Stimulated activated naive CD8-positive, alpha-beta T cell treated with anti-CD3 and anti-CD28 coated beads, Interleukin-15, Interleukin-2, amounts not matched to agents 100 ng/mL and 50 ng/mL, for 24 hours (primary cell): ENCODE data around the gene CYP1A1.

Experiments used
- H3K27ac Mint-ChIP-seq: one replicate; pipeline ENCODE4 v1.8.0; 2021; ENCODE audit warnings: mild to moderate bottlenecking, mixed read lengths
- H3K27me3 Mint-ChIP-seq: one replicate; pipeline ENCODE4 v1.8.0; 2021; ENCODE audit warnings: mixed read lengths
- H3K36me3 Mint-ChIP-seq: one replicate; pipeline ENCODE4 v1.8.0; 2021; ENCODE audit warnings: low read depth, mixed read lengths
- H3K4me1 Mint-ChIP-seq: one replicate; pipeline ENCODE4 v1.8.0; 2021; ENCODE audit warnings: low read depth, mixed read lengths
- H3K4me3 Mint-ChIP-seq: one replicate; pipeline ENCODE4 v1.8.0; 2021; ENCODE audit warnings: mild to moderate bottlenecking, mixed read lengths
- H3K9me3 Mint-ChIP-seq: one replicate; pipeline ENCODE4 v1.8.0; 2021; ENCODE audit warnings: mixed read lengths

Gene CYP1A1

DNA sequence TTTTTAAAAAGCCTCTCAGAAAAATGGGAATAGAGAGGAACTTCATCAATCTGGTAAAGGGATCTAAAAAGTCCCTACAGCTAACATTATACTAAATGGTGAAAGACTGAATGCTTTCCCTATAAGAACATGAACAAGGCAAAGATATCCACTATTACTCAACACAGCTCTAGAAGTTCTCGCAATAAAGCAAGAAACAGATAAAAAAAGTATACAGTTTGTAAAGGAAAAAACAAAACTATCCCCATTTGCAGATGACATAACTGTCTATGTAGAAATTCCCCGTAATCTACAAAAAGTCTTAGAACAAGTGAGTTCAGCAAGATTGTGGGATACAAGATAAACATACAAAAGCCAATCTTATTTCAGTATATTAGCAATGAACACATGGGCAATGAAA lies 44.9 kb downstream of the CYP1A1 start:
- Mint-ChIP-seq H3K4me3 (no peak overlapping the region), H3K9me3 (peaks cover 7% of the 10 kb centered on the region), H3K36me3 (peaks cover 35% of the 10 kb centered on the region), H3K27me3 (no peaks in the 10 kb centered on the region), H3K4me1 (peaks cover 33% of the 10 kb centered on the region), H3K27ac (no peak overlapping the region)

DNA sequence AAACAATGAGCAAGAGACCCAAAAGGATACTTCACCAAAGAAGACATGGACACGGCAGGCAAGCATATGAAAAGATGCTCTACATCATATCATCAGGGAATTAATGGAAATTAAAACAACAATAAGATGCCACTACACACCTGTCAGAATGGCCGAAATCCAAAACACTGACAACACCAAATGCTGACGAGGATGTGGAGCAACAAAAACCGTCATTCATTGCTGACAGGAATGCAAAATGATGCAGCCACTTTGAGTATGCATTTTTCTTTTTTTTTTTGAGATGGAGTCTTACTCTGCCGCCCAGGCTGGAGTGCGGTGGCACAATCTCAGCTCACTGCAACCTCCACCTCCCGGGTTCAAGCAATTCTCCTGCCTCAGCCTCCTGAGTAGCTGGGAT lies 48.5 kb downstream of the CYP1A1 start:
- Mint-ChIP-seq H3K27me3 (no peaks in the 10 kb centered on the region), H3K4me3 (no peak overlapping the region), H3K27ac (no peak overlapping the region), H3K36me3 (peaks cover 37% of the 10 kb centered on the region), H3K9me3 (no peaks in the 10 kb centered on the region), H3K4me1 (peaks cover 25% of the 10 kb centered on the region)

DNA sequence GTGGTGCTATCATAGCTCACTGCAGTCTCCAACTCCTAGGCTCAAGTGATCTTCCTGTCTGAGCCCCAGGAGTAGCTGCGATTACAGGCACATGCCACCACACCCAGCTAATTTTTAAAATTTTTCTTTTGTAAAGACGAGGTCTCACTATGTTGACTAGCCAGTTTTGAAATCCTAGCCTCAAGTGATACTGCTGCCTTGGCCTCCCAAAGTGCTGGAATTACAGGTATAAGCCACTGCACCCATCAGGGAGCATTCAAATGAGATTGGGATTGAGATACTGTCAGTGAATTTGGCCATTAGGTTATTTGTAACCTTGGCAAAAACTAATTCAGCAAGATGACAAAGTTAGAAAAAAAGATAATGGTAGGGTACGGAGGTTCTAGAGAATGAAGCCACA lies 51.2 kb downstream of the CYP1A1 start:
- Mint-ChIP-seq H3K4me3 (no peak overlapping the region), H3K9me3 (no peaks in the 10 kb centered on the region), H3K27ac (no peak overlapping the region), H3K36me3 (peaks cover 32% of the 10 kb centered on the region), H3K4me1 (peaks cover 10% of the 10 kb centered on the region), H3K27me3 (no peaks in the 10 kb centered on the region)

DNA sequence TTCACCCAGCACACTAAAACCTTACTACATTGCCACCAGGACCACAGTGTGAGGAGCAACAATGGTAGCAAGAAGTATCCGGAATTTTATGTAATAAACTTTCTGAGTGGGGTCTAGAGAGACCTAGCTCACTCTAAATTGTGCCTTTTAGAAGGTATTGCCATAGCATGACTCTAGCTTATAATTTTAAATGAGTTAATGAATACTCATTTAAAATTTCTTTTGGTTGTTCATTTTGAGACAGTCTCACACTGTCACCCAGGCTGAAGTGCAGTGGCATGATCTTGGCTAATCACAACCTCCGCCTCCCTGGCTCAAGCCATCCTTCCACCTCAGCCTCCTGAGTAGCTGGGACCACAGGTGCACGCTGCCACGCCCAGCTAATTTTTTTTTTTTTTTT lies 55.7 kb downstream of the CYP1A1 start:
- Mint-ChIP-seq H3K4me1 (no peaks in the 10 kb centered on the region), H3K4me3 (no peak overlapping the region)

More for the DNA sequence above, 55.7 kb downstream of the CYP1A1 start:
- no peaks in the 10 kb centered on the region for H3K9me3 Mint-ChIP-seq
- H3K27me3 Mint-ChIP-seq, result no peaks in the 10 kb centered on the region
- H3K36me3 Mint-ChIP-seq, result peaks cover 46% of the 10 kb centered on the region
- no peak overlapping the region for H3K27ac Mint-ChIP-seq
